ENCODE data around the gene CEACAM16.
A peak's percentile ranks its signal among the peaks of the same experiment; 100 is the strongest.

Gene CEACAM16

GRCh38 chr19:44748426-44749254 is 49.7 kb downstream of the CEACAM16 start, which contains the start of gene BCL3:
Gene BCL3 (plus strand): TSS chr19:44748708. CDS start chr19:44748791, 83 bp downstream.
- Histone ChIP-seq H3K27me3 (ENCODE audit: control insufficient read depth, insufficient read depth, low read length) (peaks cover 63% of the 10 kb centered on the region), H3K36me3 (ENCODE audit: control insufficient read depth, insufficient read depth, low read length) (no peaks in the 10 kb centered on the region), H3K9me3 (ENCODE audit: control insufficient read depth, insufficient read depth, low read length) (no peaks in the 10 kb centered on the region), H3K4me1 (ENCODE audit: control insufficient read depth, insufficient read depth, low read length) (peaks cover 5% of the 10 kb centered on the region; the same call in 1 of the 2 replicates), H3K27ac (ENCODE audit: low read depth, low read length) (no peak within 1 kb of the TSS), H3K9ac (ENCODE audit: low read depth, low read length) (no peak within 1 kb of the TSS), H3K4me3 (ENCODE audit: low read depth, low read length) (peak within 1 kb of the TSS; percentile 64)

- Histone ChIP-seq H3K27me3 (ENCODE audit: control insufficient read depth, insufficient read depth, low read length) (peaks cover 69% of the 10 kb centered on the region), H3K27ac (ENCODE audit: low read depth, low read length) (no peak overlapping the region), H3K9ac (ENCODE audit: low read depth, low read length) (no peak overlapping the region), H3K4me1 (ENCODE audit: control insufficient read depth, insufficient read depth, low read length) (peaks cover 10% of the 10 kb centered on the region), H3K9me3 (ENCODE audit: control insufficient read depth, insufficient read depth, low read length) (no peaks in the 10 kb centered on the region), H3K4me3 (ENCODE audit: low read depth, low read length) (no peak overlapping the region), H3K36me3 (ENCODE audit: control insufficient read depth, insufficient read depth, low read length) (no peaks in the 10 kb centered on the region)
Measured at GRCh38 chr19:44749292-44749691, 50.3 kb downstream of the CEACAM16 start.

- Histone ChIP-seq H3K4me1 (ENCODE audit: control insufficient read depth, insufficient read depth, low read length) (peaks cover 16% of the 10 kb centered on the region), H3K27me3 (ENCODE audit: control insufficient read depth, insufficient read depth, low read length) (peaks cover 76% of the 10 kb centered on the region), H3K9ac (ENCODE audit: low read depth, low read length) (no peak overlapping the region), H3K27ac (ENCODE audit: low read depth, low read length) (no peak overlapping the region), H3K4me3 (ENCODE audit: low read depth, low read length) (no peak overlapping the region), H3K36me3 (ENCODE audit: control insufficient read depth, insufficient read depth, low read length) (no peaks in the 10 kb centered on the region), H3K9me3 (ENCODE audit: control insufficient read depth, insufficient read depth, low read length) (no peaks in the 10 kb centered on the region)
Measured at GRCh38 chr19:44749994-44750393, 51.0 kb downstream of the CEACAM16 start.

DNA sequence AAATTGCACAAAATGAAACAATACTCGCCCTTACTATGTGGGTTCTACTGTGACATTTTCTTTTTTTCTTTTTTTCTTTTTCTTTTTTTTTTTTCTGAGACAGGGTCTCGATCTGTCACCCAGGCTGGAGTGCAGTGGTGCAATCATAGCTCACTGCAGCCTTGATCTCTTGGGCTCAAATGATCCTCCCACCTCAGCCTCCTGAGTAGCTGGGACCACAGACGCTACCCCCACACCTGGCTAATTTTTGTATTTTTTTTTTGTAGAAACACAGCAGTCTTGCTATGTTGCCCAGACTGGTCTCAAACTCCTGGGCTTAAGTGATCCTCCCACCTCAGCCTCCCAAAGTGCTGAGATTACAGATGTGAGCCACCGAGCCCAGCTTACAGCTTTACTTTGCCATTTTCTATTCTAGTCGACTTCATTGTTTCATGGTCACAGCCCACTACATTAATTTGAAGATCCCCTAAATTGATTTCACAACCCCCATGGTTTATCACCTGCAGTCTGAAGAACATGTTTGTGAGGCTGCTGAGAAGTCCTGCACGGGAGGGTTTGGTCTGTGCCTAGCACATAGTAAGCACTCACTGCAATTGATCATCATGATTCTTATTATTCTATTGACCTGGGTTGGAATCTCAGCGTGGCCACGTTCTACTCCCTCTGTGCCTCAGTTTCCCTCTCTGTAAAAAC is 53.3 kb downstream of the CEACAM16 start:
- Histone ChIP-seq H3K4me1 (ENCODE audit: control insufficient read depth, insufficient read depth, low read length) (peaks cover 25% of the 10 kb centered on the region), H3K27me3 (ENCODE audit: control insufficient read depth, insufficient read depth, low read length) (peaks cover 78% of the 10 kb centered on the region), H3K4me3 (ENCODE audit: low read depth, low read length) (no peak overlapping the region), H3K9ac (ENCODE audit: low read depth, low read length) (no peak overlapping the region), H3K9me3 (ENCODE audit: control insufficient read depth, insufficient read depth, low read length) (no peaks in the 10 kb centered on the region), H3K36me3 (ENCODE audit: control insufficient read depth, insufficient read depth, low read length) (no peaks in the 10 kb centered on the region), H3K27ac (ENCODE audit: low read depth, low read length) (no peak overlapping the region)

DNA sequence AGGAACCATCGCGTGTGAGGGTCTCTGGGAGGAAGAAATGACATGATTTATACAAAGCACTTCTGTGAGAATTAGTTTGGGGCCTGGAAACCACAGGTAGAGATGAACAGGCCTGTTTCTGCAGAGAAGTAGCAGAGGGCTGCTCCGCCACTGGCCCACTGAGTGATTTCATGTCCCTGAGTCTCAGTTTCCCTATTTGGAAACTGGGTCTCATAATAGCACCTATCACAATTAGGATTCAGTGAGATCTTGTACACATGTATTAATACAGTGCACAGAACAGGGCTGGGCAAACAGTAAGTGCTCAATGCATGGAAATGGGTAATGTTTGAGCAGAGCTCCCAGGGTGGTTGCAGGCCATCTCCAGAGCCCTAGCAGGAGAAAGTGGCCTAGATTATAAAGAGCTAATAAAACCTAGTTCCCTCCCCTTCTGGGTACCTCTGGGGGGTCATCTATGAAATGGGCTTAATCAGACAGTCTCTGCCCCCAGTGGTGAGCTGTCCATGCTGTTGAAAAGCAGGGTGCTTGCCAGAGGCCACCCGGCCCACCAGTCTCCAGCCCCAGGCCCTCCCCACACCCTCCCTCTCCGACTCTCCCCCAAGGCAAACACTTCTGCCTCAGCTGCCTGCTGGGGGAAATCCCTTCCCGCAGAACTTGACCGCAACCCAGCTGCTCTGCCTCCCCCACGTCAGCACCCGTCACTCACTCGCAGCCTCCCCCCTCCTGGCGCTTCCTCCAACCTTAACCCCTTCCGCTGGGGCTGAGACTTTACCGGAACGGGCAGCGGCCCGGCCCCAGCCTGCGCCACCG is 54.1 kb downstream of the CEACAM16 start:
- Histone ChIP-seq H3K4me3 (ENCODE audit: low read depth, low read length) (peak overlapping the region; percentile 37), H3K27me3 (ENCODE audit: control insufficient read depth, insufficient read depth, low read length) (peaks cover 79% of the 10 kb centered on the region), H3K9ac (ENCODE audit: low read depth, low read length) (no peak overlapping the region), H3K27ac (ENCODE audit: low read depth, low read length) (no peak overlapping the region), H3K4me1 (ENCODE audit: control insufficient read depth, insufficient read depth, low read length) (peaks cover 25% of the 10 kb centered on the region), H3K36me3 (ENCODE audit: control insufficient read depth, insufficient read depth, low read length) (no peaks in the 10 kb centered on the region), H3K9me3 (ENCODE audit: control insufficient read depth, insufficient read depth, low read length) (no peaks in the 10 kb centered on the region)

DNA sequence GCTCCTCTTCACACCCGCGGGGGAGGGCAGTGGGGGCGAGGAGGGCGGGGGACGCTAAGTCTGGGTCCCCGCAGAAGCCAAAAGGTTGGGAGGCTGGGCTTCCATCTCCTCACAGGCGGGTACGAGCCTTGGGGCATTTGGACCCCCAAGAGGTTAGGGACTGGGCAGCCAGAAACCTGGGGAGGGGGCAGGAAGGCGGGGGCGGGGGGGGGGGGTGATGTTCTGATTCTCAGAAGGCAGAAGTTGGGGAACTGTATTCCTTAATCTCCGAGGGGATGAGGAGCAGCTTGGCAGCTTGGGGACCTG is 54.6 kb downstream of the CEACAM16 start:
- Histone ChIP-seq H3K4me3 (ENCODE audit: low read depth, low read length) (peak overlapping the region; percentile 71), H3K27me3 (ENCODE audit: control insufficient read depth, insufficient read depth, low read length) (peaks cover 83% of the 10 kb centered on the region), H3K36me3 (ENCODE audit: control insufficient read depth, insufficient read depth, low read length) (no peaks in the 10 kb centered on the region), H3K9me3 (ENCODE audit: control insufficient read depth, insufficient read depth, low read length) (no peaks in the 10 kb centered on the region), H3K4me1 (ENCODE audit: control insufficient read depth, insufficient read depth, low read length) (peaks cover 29% of the 10 kb centered on the region), H3K27ac (ENCODE audit: low read depth, low read length) (no peak overlapping the region), H3K9ac (ENCODE audit: low read depth, low read length) (no peak overlapping the region)

DNA sequence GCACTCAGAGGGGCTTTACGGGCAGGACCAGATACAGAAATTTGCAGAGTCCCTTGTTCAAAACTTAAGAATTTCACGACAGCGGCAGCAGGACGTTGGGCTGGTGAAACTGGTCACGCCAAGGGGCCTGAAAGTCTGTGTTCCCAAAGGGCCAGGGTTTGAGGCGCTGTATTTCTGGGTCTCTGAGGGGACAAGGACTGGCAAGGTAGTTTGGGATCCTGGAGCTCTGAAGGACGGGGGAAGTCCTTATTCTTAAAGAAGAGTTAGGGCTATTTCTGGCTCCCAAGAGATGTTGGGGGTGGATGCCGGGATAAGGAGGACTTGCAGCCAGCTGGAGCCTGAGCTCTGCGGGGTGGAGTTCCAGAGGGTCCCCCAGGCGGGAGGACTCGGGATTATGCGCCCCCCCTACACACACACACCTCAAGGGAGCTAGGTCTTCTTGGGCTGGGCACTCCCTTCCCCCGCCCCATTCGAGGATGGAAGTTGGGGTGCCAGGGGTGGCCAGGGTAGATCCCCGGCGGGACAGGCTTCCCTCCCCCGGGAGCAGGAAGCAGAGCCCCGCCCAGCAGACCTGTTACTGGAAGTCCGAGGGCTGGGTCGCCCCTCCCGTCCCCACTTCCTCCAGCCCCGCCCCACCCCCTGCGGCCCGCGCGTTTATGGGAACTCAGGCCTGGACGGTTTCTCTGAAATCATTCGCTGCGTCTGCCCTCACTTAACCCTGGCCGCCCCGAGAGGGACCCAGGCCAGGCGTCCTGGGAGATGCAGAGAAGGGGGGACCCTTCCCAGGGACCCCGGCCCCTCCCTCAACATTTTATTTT is 55.2 kb downstream of the CEACAM16 start:
- no peaks in the 10 kb centered on the region for H3K36me3 ChIP-seq (ENCODE audit: control insufficient read depth, insufficient read depth, low read length)
- peaks cover 79% of the 10 kb centered on the region for H3K27me3 ChIP-seq (ENCODE audit: control insufficient read depth, insufficient read depth, low read length)
- no peaks in the 10 kb centered on the region for H3K9me3 ChIP-seq (ENCODE audit: control insufficient read depth, insufficient read depth, low read length)
- peaks cover 29% of the 10 kb centered on the region for H3K4me1 ChIP-seq (ENCODE audit: control insufficient read depth, insufficient read depth, low read length)
- peak overlapping the region; percentile 71 for H3K4me3 ChIP-seq (ENCODE audit: low read depth, low read length)
- no peak overlapping the region for H3K27ac ChIP-seq (ENCODE audit: low read depth, low read length)
- no peak overlapping the region for H3K9ac ChIP-seq (ENCODE audit: low read depth, low read length)

GRCh38 chr19:44754750-44755080 is 55.8 kb downstream of the CEACAM16 start:
- Histone ChIP-seq H3K27ac (ENCODE audit: low read depth, low read length) (no peak overlapping the region), H3K27me3 (ENCODE audit: control insufficient read depth, insufficient read depth, low read length) (peaks cover 74% of the 10 kb centered on the region)

GRCh38 chr19:44755219-44755618 is 56.3 kb downstream of the CEACAM16 start:
- Histone ChIP-seq H3K27me3 (ENCODE audit: control insufficient read depth, insufficient read depth, low read length) (peaks cover 69% of the 10 kb centered on the region), H3K27ac (ENCODE audit: low read depth, low read length) (no peak overlapping the region)

More at GRCh38 chr19:44754750-44755080, 55.8 kb downstream of the CEACAM16 start:
- peak overlapping the region; percentile 71 for H3K4me3 ChIP-seq (ENCODE audit: low read depth, low read length)
- no peaks in the 10 kb centered on the region for H3K9me3 ChIP-seq (ENCODE audit: control insufficient read depth, insufficient read depth, low read length)
- no peak overlapping the region for H3K9ac ChIP-seq (ENCODE audit: low read depth, low read length)
- H3K4me1 ChIP-seq (ENCODE audit: control insufficient read depth, insufficient read depth, low read length), result peaks cover 29% of the 10 kb centered on the region
- H3K36me3 ChIP-seq (ENCODE audit: control insufficient read depth, insufficient read depth, low read length), result no peaks in the 10 kb centered on the region

DNA sequence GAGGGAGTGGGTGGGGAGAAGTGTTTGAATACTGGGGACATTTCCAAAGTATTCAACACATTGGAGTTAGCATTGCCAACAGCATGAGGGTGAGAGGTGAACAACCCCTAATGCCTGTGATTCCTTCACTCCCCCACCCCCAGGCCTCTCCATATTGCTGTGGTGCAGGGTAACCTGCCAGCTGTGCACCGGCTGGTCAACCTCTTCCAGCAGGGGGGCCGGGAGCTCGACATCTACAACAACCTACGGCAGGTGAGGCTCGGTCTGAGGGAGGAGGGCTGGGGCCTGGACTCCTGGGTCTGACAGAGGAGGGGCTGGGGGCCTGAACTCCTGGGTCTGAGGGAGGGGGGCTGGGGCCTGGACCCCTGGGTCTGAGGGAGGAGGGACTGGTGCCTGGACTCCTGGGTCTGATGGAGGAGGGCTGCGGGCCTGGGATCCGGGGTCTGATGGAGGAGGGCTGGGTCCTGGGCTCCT is 57.2 kb downstream of the CEACAM16 start:
- Histone ChIP-seq H3K36me3 (ENCODE audit: control insufficient read depth, insufficient read depth, low read length) (no peaks in the 10 kb centered on the region), H3K4me3 (ENCODE audit: low read depth, low read length) (no peak overlapping the region), H3K4me1 (ENCODE audit: control insufficient read depth, insufficient read depth, low read length) (peaks cover 29% of the 10 kb centered on the region), H3K9me3 (ENCODE audit: control insufficient read depth, insufficient read depth, low read length) (no peaks in the 10 kb centered on the region), H3K9ac (ENCODE audit: low read depth, low read length) (no peak overlapping the region), H3K27ac (ENCODE audit: low read depth, low read length) (no peak overlapping the region), H3K27me3 (ENCODE audit: control insufficient read depth, insufficient read depth, low read length) (peaks cover 60% of the 10 kb centered on the region)

More at GRCh38 chr19:44755219-44755618, 56.3 kb downstream of the CEACAM16 start:
- Histone ChIP-seq H3K36me3 (ENCODE audit: control insufficient read depth, insufficient read depth, low read length) (no peaks in the 10 kb centered on the region), H3K4me1 (ENCODE audit: control insufficient read depth, insufficient read depth, low read length) (peaks cover 29% of the 10 kb centered on the region), H3K9me3 (ENCODE audit: control insufficient read depth, insufficient read depth, low read length) (no peaks in the 10 kb centered on the region), H3K4me3 (ENCODE audit: low read depth, low read length) (no peak overlapping the region), H3K9ac (ENCODE audit: low read depth, low read length) (no peak overlapping the region)

Data from HUES48 (cell line).